VCaP (cell line): ENCODE results near the gene SKI.

Experiments used
- H3K27ac ChIP-seq: fragments of 450-650 bp; 2 replicates; pipeline ENCODE4 v1.5.1; 2017
- CTCF ChIP-seq: fragments of 450-650 bp; conservative IDR thresholded peaks from 2 replicates; pipeline ENCODE4 v1.5.1; 2017; ENCODE audit warnings: mild to moderate bottlenecking, moderate library complexity

SKI gene

GRCh38 chr1:2240270-2241156 is 12.4 kb downstream of the SKI start:
- no peak for TF ChIP-seq CTCF
- H3K27ac ChIP-seq, result peak overlapping the region; percentile 57

- TF ChIP-seq CTCF, result no peak
- peak overlapping the region; percentile 57 for H3K27ac ChIP-seq
These were observed 13.7 kb downstream of the SKI start for GRCh38 chr1:2241820-2242219.

GRCh38 chr1:2242814-2243725 is 15.0 kb downstream of the SKI start:
- H3K27ac ChIP-seq, result 0 out of 2 replicates have a peak overlapping the region, but pooled peaks have one; percentile 57
- TF ChIP-seq CTCF, result no peak

- H3K27ac ChIP-seq, result peak overlapping the region; percentile 90
These were observed 18.9 kb downstream of the SKI start for GRCh38 chr1:2247045-2247394.

GRCh38 chr1:2247760-2248126 is 19.6 kb downstream of the SKI start:
- TF ChIP-seq CTCF, result no peak
- H3K27ac ChIP-seq, result peak overlapping the region; percentile 90

GRCh38 chr1:2248127-2248826 is 20.2 kb downstream of the SKI start:
- peak; percentile 22 for TF ChIP-seq CTCF
- H3K27ac ChIP-seq, result peak overlapping the region; percentile 90

GRCh38 chr1:2248854-2249558 is 20.9 kb downstream of the SKI start:
- TF ChIP-seq CTCF, result no peak
- H3K27ac ChIP-seq, result peak overlapping the region; percentile 90
